GM12878 (cell line): ENCODE data around the gene CHP1. TPM values are rescaled to one million over a fixed set of nuclear protein-coding genes. Genes with fewer than 3 reads are reported as not detected.
A peak's percentile ranks its signal among the peaks of the same experiment; 100 is the strongest.
"Not testable (repeated sequence)": the region's sequence is repeated elsewhere in the genome, so short reads cannot be mapped to it uniquely, and the experiment has no call there.

Experiments used
- ATAC-seq: fragments of 200-7000 bp; cut with Tn5 transposase; 3 replicates; pipeline ENCODE4 v1.9.1; 2020; ENCODE audit warnings: mild to moderate bottlenecking, moderate library complexity
- BruUV-seq: library from RNA; stranded (reverse); fragments of 400-500 nt; replicated peaks from 2 replicates; lab custom pipeline; 2021; lab: Mats Ljungman, UMichigan
- CTCF ChIA-PET: fragments of 300-600 bp; sonication (Branson Sonifier 250); formaldehyde crosslinking; extraction: SDS; loops from one replicate; lab custom pipeline; 2021; ENCODE audit warnings: inconsistent platforms; lab: Yijun Ruan, JAX
- POLR2A ChIA-PET: fragments of 350-600 bp; formaldehyde crosslinking; extraction: SDS; loops from one replicate; lab custom pipeline; 2021; ENCODE audit warnings: inconsistent platforms; lab: Charles Lee
- RAD21 ChIA-PET: fragments of 300-600 bp; sonication (Branson Sonifier 250); formaldehyde crosslinking; loops from one replicate; lab custom pipeline; 2023; ENCODE audit warnings: antibody characterized with exemption; ENCODE audit not compliant: unreplicated experiment; lab: Charles Lee
- SMC1A ChIA-PET: fragments of 300-600 bp; sonication (Branson Sonifier 250); formaldehyde crosslinking; loops from one replicate; lab custom pipeline; 2023; ENCODE audit not compliant: unreplicated experiment, uncharacterized antibody; lab: Charles Lee
- DNase-seq: peaks from one replicate; pipeline ENCODE4 v3.0.0-alpha.2; 2011; ENCODE audit warnings: low read depth, low spot score
- FAIRE-seq: peaks from 3 replicates; lab custom pipeline; 2011; peaks lifted over from hg19 to GRCh38; lab: Jason Lieb, UNC
- H2AFZ ChIP-seq: 2 replicates; pipeline ENCODE4 v1.6.0; 2011; ENCODE audit warnings: low read depth, low read length, control low read depth; ENCODE audit not compliant: control insufficient read depth
- H3K27ac ChIP-seq: 2 replicates; pipeline ENCODE4 v1.5.1; 2011; ENCODE audit warnings: control low read depth; ENCODE audit not compliant: control insufficient read depth, insufficient read depth
- H3K27me3 ChIP-seq, 2 experiments: replicated peaks in 1 of 2; 2 replicates each; pipeline versions ENCODE4 v1.6.0 to v1.6.1; 2011; ENCODE audit warnings: low read length in 1 of 2; ENCODE audit not compliant: control insufficient read depth in 2 of 2, insufficient read depth in 2 of 2
- H3K36me3 ChIP-seq, 2 experiments: 2 replicates each; pipeline ENCODE4 v1.5.1; 2011; ENCODE audit warnings: low read length in 1 of 2; ENCODE audit not compliant: control insufficient read depth in 2 of 2, insufficient read depth in 2 of 2
- H3K4me1 ChIP-seq: 2 replicates; pipeline ENCODE4 v1.6.1; 2011; ENCODE audit warnings: mild to moderate bottlenecking, low read length, moderate library complexity, mixed read lengths; ENCODE audit not compliant: control insufficient read depth, insufficient read depth
- H3K4me2 ChIP-seq: 2 replicates; pipeline ENCODE4 v1.6.0; 2011; ENCODE audit warnings: control low read depth; ENCODE audit not compliant: control insufficient read depth, insufficient read depth
- H3K4me3 ChIP-seq: fragments of 200-600 bp; sonication (generic); 2 replicates; pipeline ENCODE4 v1.5.1; 2016
- H3K79me2 ChIP-seq: 2 replicates; pipeline ENCODE4 v1.6.0; 2011; ENCODE audit warnings: low read length; ENCODE audit not compliant: control insufficient read depth, insufficient read depth
- H3K9ac ChIP-seq: 2 replicates; pipeline ENCODE4 v1.8.0; 2011; ENCODE audit warnings: low read length, control low read depth, mixed read lengths; ENCODE audit not compliant: control insufficient read depth, insufficient read depth
- H3K9me3 ChIP-seq: replicated peaks from 3 replicates; pipeline ENCODE4 v1.5.1; 2011; ENCODE audit warnings: mild to moderate bottlenecking, low read length; ENCODE audit not compliant: control insufficient read depth, insufficient read depth
- H4K20me1 ChIP-seq: 2 replicates; pipeline ENCODE4 v1.6.0; 2011; ENCODE audit not compliant: control insufficient read depth, insufficient read depth
- ASH2L ChIP-seq: fragments of 300-600, 200-600 bp; sonication (generic); IDR thresholded peaks from 2 replicates; pipeline ENCODE4 v1.6.1; 2017; ENCODE audit warnings: low read depth, mild to moderate bottlenecking, borderline replicate concordance
- MEF2B ChIP-seq: fragments of 450-650 bp; IDR thresholded peaks from 2 replicates; pipeline ENCODE4 v1.6.1; 2018; ENCODE audit warnings: mild to moderate bottlenecking, moderate library complexity; ENCODE audit not compliant: partially characterized antibody, poor library complexity, severe bottlenecking
- MTA2 ChIP-seq: fragments of 450-650 bp; IDR thresholded peaks from 2 replicates; pipeline ENCODE4 v1.6.1; 2016; ENCODE audit warnings: low read depth, mild to moderate bottlenecking, moderate library complexity
- NFIC ChIP-seq: IDR thresholded peaks from 2 replicates; pipeline ENCODE4 v1.6.1; 2012; ENCODE audit warnings: low read depth, mild to moderate bottlenecking, inconsistent platforms, low read length, moderate library complexity
- PAX8 ChIP-seq: fragments of 450-650 bp; IDR thresholded peaks from 2 replicates; pipeline ENCODE4 v1.6.1; 2017; ENCODE audit warnings: mild to moderate bottlenecking, moderate library complexity
- SMARCA5 ChIP-seq: fragments of 450-650 bp; IDR thresholded peaks from 2 replicates; pipeline ENCODE4 v1.6.1; 2017; ENCODE audit warnings: mild to moderate bottlenecking
- ZBTB40 ChIP-seq: fragments of 450-650 bp; IDR thresholded peaks from 2 replicates; pipeline ENCODE4 v1.6.1; 2016; ENCODE audit warnings: mild to moderate bottlenecking, moderate library complexity, borderline replicate concordance
- WGBS: methylation state at CpG from one replicate; pipeline ENCODE4 v1.1.6; 2016; ENCODE audit warnings: low lambda C conversion rate; ENCODE audit not compliant: insufficient replicate concordance, insufficient coverage; ENCODE audit errors: missing lambda C conversion rate; 5-methylcytosine and 5-hydroxymethylcytosine counted together
- in situ Hi-C: fragments of 300-500 bp; cut with MboI; formaldehyde crosslinking; loops from 9 replicates; pipeline ENCODE4 v1.14.3; 2018; ENCODE audit warnings: mixed read lengths
- intact Hi-C: fragments of 100-400 bp; cut with micrococcal nuclease; formaldehyde crosslinking; loops from one replicate; pipeline ENCODE4 v1.14.2; 2022; ENCODE audit not compliant: unreplicated experiment
- polyA plus RNA-seq, 11 experiments: library from polyadenylated mRNA; depleted of rRNA in 4 of 11; unstranded in 6 of 11; stranded (reverse) in 5 of 11; fragments of >200 nt; fragmentation: Nextera tagmentation in 4 of 11; fragmentation: Illumina TruSeq in 1 of 11; extraction: Ambion mirVana in 4 of 11; extraction: Trizol in 1 of 11; gene quantifications; 1 replicate in 1 of 11; 2 replicates in 10 of 11; pipeline versions ENCODE4 v1.2.1 to v1.2.3, GENCODE V29; 2011 to 2016; ENCODE audit warnings: inconsistent platforms in 2 of 11, missing spikeins in 2 of 11, low read depth in 1 of 11
- total RNA-seq, 4 experiments: library from RNA; depleted of rRNA in 3 of 4; stranded (reverse); fragments of >200 nt in 3 of 4; fragmentation: Illumina TruSeq in 1 of 4; extraction: Trizol in 1 of 4; gene quantifications; 2 replicates each; pipeline versions ENCODE4 v1.2.1 to v1.2.3, GENCODE V29; 2013 to 2021

Gene CHP1
- total and polyA plus RNA-seq, 10 of the 15 experiments (the other 5 are each of a cell fraction or from before 2014, with no cell fraction given): 25.7 to 45.9 (median 39.1) TPM

- H3K4me2 ChIP-seq: not testable (repeated sequence)
Measured at GRCh38 chr15:41282436-41282835, 51.4 kb downstream of the CHP1 start.

GRCh38 chr15:41282980-41283652, 52.0 kb downstream of the CHP1 start:
- Histone ChIP-seq H3K9ac (peak overlapping the region; percentile 60), H2AFZ (peak overlapping the region; percentile 81), H3K36me3 (peaks cover 2 to 14% of the 10 kb centered on the region in 2 experiments), H3K27ac (peak overlapping the region; percentile 81), H3K4me3 (peak overlapping the region; percentile 51), H3K4me2 (peak overlapping the region; percentile 72), H3K79me2 (peaks cover 39% of the 10 kb centered on the region)
- CTCF ChIA-PET: interaction anchor here (0.7 to 1.4 kb wide), 4 partner anchors 48 to 412 kb away, joined by 3 to 4 read pairs (median 4); partner anchors contain the start of genes CHP1, NUSAP1 and OIP5
- H3K4me1 ChIP-seq, H4K20me1 ChIP-seq, H3K27me3 ChIP-seq, FAIRE-seq, H3K9me3 ChIP-seq, in situ Hi-C loops, ATAC-seq, DNase-seq: not testable (repeated sequence)
- intact Hi-C loops: loop anchor here (5.0 kb wide), 1 partner anchor 51 kb away; the partner anchor contains the start of genes CHP1 and EXD1
- BruUV-seq: TSS peak; percentile 92
- RAD21 ChIA-PET: interaction anchor here (0.7 to 1.1 kb wide), 2 partner anchors 50 to 391 kb away, joined by 3 read pairs; partner anchors contain the start of genes NUSAP1 and OIP5
- SMC1A ChIA-PET: interaction anchor here (0.6 to 2.0 kb wide), 4 partner anchors 9 to 52 kb away, joined by 3 to 10 read pairs (median 4); partner anchors contain the start of genes CHP1, NUSAP1 and OIP5
- POLR2A ChIA-PET: interaction anchor here (0.5 to 1.5 kb wide), 5 partner anchors 34 to 233 kb away, joined by 3 to 8 read pairs (median 6); partner anchors contain the start of genes CHP1, EXD1 and NUSAP1
- WGBS: 12% methylated on average over 19 of the region's 19 CpGs
- TF ChIP-seq ZBTB40 (peak; percentile 60; the same call in 1 of the 2 replicates), MEF2B (peak; percentile 63), ASH2L (0 out of 2 replicates have a peak, but pooled peaks have one; percentile 23), SMARCA5 (peak; percentile 64; the same call in 1 of the 2 replicates), NFIC (0 out of 2 replicates have a peak, but pooled peaks have one; percentile 7), MTA2 (0 out of 2 replicates have a peak, but pooled peaks have one; percentile 34), PAX8 (0 out of 2 replicates have a peak, but pooled peaks have one; percentile 52)

More at GRCh38 chr15:41282436-41282835, 51.4 kb downstream of the CHP1 start:
- FAIRE-seq, BruUV-seq, DNase-seq, H3K4me1 ChIP-seq, in situ Hi-C loops, ATAC-seq, H3K9ac ChIP-seq, H2AFZ ChIP-seq, H3K4me3 ChIP-seq, H3K27me3 ChIP-seq, H3K27ac ChIP-seq, H3K9me3 ChIP-seq, H4K20me1 ChIP-seq: not testable (repeated sequence)
- peaks cover 1 to 12% of the 10 kb centered on the region in 2 experiments; a peak in 2 of 4 replicates for H3K36me3 ChIP-seq
- RAD21 ChIA-PET: interaction anchor here (1.1 kb wide), 1 partner anchor 390 kb away, joined by 3 read pairs; no protein-coding TSS in a partner anchor
- H3K79me2 ChIP-seq: peaks cover 37% of the 10 kb centered on the region
- WGBS: 98% methylated on average over 10 of the region's 10 CpGs
- SMC1A ChIA-PET: interaction anchor here (1.5 to 2.0 kb wide), 2 partner anchors 9 to 50 kb away, joined by 4 to 10 read pairs; partner anchors contain the start of genes NUSAP1 and OIP5
- CTCF ChIA-PET: interaction anchor here (1.4 kb wide), 1 partner anchor 48 kb away, joined by 3 read pairs; no protein-coding TSS in a partner anchor
- POLR2A ChIA-PET: interaction anchor here (0.5 to 1.5 kb wide), 2 partner anchors 51 to 234 kb away, joined by 4 to 7 read pairs; partner anchors contain the start of gene NUSAP1
- intact Hi-C loops: loop anchor here (5.0 kb wide), 1 partner anchor 50 kb away; the partner anchor contains the start of genes CHP1 and EXD1
